ENCODE results near the gene ARHGAP22. TPM values are rescaled to one million over a fixed set of nuclear protein-coding genes. Genes with fewer than 3 reads are reported as not detected.

Gene ARHGAP22
- total RNA-seq, 1 donor from 2014 or later = 1.0 TPM

- H3K27ac ChIP-seq (ENCODE audit: low read depth, low read length) = no peak overlapping the region
- H3K36me3 ChIP-seq (ENCODE audit: control insufficient read depth in 3 of 3, insufficient read depth in 3 of 3, low read length in 3 of 3) = no peaks in the 10 kb centered on the region
- H3K4me3 ChIP-seq (ENCODE audit: low read length in 3 of 3) = no peak overlapping the region
- peaks cover 4 to 13% (median 9%) of the 10 kb centered on the region in 3 donors for H3K4me1 ChIP-seq (ENCODE audit: control insufficient read depth in 3 of 3, insufficient read depth in 3 of 3, low read length in 3 of 3)
- peaks cover 0 to 6% (median 0%) of the 10 kb centered on the region in 3 donors for H3K9me3 ChIP-seq (ENCODE audit: control insufficient read depth in 3 of 3, low read length in 3 of 3)
- H3K9ac ChIP-seq (ENCODE audit: low read depth in 1 of 3, low read length in 3 of 3) = no peak overlapping the region
- H3K27me3 ChIP-seq (ENCODE audit: control insufficient read depth in 3 of 3, insufficient read depth in 3 of 3, low read length in 3 of 3) = peaks cover 3 to 29% (median 19%) of the 10 kb centered on the region in 3 donors
Measured at GRCh38 chr10:48518986-48519385, 85.9 kb downstream of the ARHGAP22 start.

GRCh38 chr10:48517911-48518811, 86.7 kb downstream of the ARHGAP22 start:
- Histone ChIP-seq H3K9me3 (ENCODE audit: control insufficient read depth in 3 of 3, low read length in 3 of 3) (peaks cover 0 to 6% (median 0%) of the 10 kb centered on the region in 3 donors), H3K4me3 (ENCODE audit: low read length in 3 of 3) (no peak overlapping the region), H3K27ac (ENCODE audit: low read depth, low read length) (no peak overlapping the region), H3K36me3 (ENCODE audit: control insufficient read depth in 3 of 3, insufficient read depth in 3 of 3, low read length in 3 of 3) (no peaks in the 10 kb centered on the region), H3K4me1 (ENCODE audit: control insufficient read depth in 3 of 3, insufficient read depth in 3 of 3, low read length in 3 of 3) (peaks cover 3 to 10% (median 4%) of the 10 kb centered on the region in 3 donors), H3K27me3 (ENCODE audit: control insufficient read depth in 3 of 3, insufficient read depth in 3 of 3, low read length in 3 of 3) (peaks cover 3 to 25% (median 16%) of the 10 kb centered on the region in 3 donors), H3K9ac (ENCODE audit: low read depth in 1 of 3, low read length in 3 of 3) (no peak overlapping the region)

- peaks cover 0 to 6% (median 4%) of the 10 kb centered on the region in 3 donors for H3K4me1 ChIP-seq (ENCODE audit: control insufficient read depth in 3 of 3, insufficient read depth in 3 of 3, low read length in 3 of 3)
- H3K9me3 ChIP-seq (ENCODE audit: control insufficient read depth in 3 of 3, low read length in 3 of 3) = peaks cover 0 to 6% (median 0%) of the 10 kb centered on the region in 3 donors
- H3K27ac ChIP-seq (ENCODE audit: low read depth, low read length) = no peak overlapping the region
- H3K9ac ChIP-seq (ENCODE audit: low read depth in 1 of 3, low read length in 3 of 3) = no peak overlapping the region
- H3K4me3 ChIP-seq (ENCODE audit: low read length in 3 of 3) = no peak overlapping the region
- no peaks in the 10 kb centered on the region for H3K36me3 ChIP-seq (ENCODE audit: control insufficient read depth in 3 of 3, insufficient read depth in 3 of 3, low read length in 3 of 3)
- H3K27me3 ChIP-seq (ENCODE audit: control insufficient read depth in 3 of 3, insufficient read depth in 3 of 3, low read length in 3 of 3) = peaks cover 2 to 18% (median 12%) of the 10 kb centered on the region in 3 donors
Measured at GRCh38 chr10:48517482-48517881, 87.4 kb downstream of the ARHGAP22 start.

- no peak overlapping the region for H3K4me3 ChIP-seq (ENCODE audit: low read length in 3 of 3)
- no peak overlapping the region for H3K9ac ChIP-seq (ENCODE audit: low read depth in 1 of 3, low read length in 3 of 3)
- no peak overlapping the region for H3K27ac ChIP-seq (ENCODE audit: low read depth, low read length)
- H3K36me3 ChIP-seq (ENCODE audit: control insufficient read depth in 3 of 3, insufficient read depth in 3 of 3, low read length in 3 of 3) = no peaks in the 10 kb centered on the region
- H3K27me3 ChIP-seq (ENCODE audit: control insufficient read depth in 3 of 3, insufficient read depth in 3 of 3, low read length in 3 of 3) = peaks cover 0 to 13% (median 7%) of the 10 kb centered on the region in 3 donors
- peaks cover 0 to 6% (median 0%) of the 10 kb centered on the region in 3 donors for H3K9me3 ChIP-seq (ENCODE audit: control insufficient read depth in 3 of 3, low read length in 3 of 3)
- H3K4me1 ChIP-seq (ENCODE audit: control insufficient read depth in 3 of 3, insufficient read depth in 3 of 3, low read length in 3 of 3) = peaks cover 0 to 6% (median 4%) of the 10 kb centered on the region in 3 donors
Measured at GRCh38 chr10:48516911-48517310, 88.0 kb downstream of the ARHGAP22 start.

GRCh38 chr10:48514916-48515315, 90.0 kb downstream of the ARHGAP22 start:
- Histone ChIP-seq H3K36me3 (ENCODE audit: control insufficient read depth in 3 of 3, insufficient read depth in 3 of 3, low read length in 3 of 3) (no peaks in the 10 kb centered on the region), H3K4me1 (ENCODE audit: control insufficient read depth in 3 of 3, insufficient read depth in 3 of 3, low read length in 3 of 3) (peaks cover 0 to 6% (median 4%) of the 10 kb centered on the region in 3 donors), H3K9ac (ENCODE audit: low read depth in 1 of 3, low read length in 3 of 3) (no peak overlapping the region), H3K4me3 (ENCODE audit: low read length in 3 of 3) (no peak overlapping the region), H3K27ac (ENCODE audit: low read depth, low read length) (no peak overlapping the region), H3K27me3 (ENCODE audit: control insufficient read depth in 3 of 3, insufficient read depth in 3 of 3, low read length in 3 of 3) (no peaks in the 10 kb centered on the region), H3K9me3 (ENCODE audit: control insufficient read depth in 3 of 3, low read length in 3 of 3) (peaks cover 0 to 6% (median 0%) of the 10 kb centered on the region in 3 donors)

GRCh38 chr10:48514255-48514654, 90.6 kb downstream of the ARHGAP22 start:
- Histone ChIP-seq H3K36me3 (ENCODE audit: control insufficient read depth in 3 of 3, insufficient read depth in 3 of 3, low read length in 3 of 3) (no peaks in the 10 kb centered on the region), H3K4me3 (ENCODE audit: low read length in 3 of 3) (no peak overlapping the region)

GRCh38 chr10:48512861-48513260, 92.0 kb downstream of the ARHGAP22 start:
- Histone ChIP-seq H3K4me1 (ENCODE audit: control insufficient read depth in 3 of 3, insufficient read depth in 3 of 3, low read length in 3 of 3) (peaks cover 6 to 13% (median 7%) of the 10 kb centered on the region in 3 donors), H3K4me3 (ENCODE audit: low read length in 3 of 3) (no peak overlapping the region), H3K27me3 (ENCODE audit: control insufficient read depth in 3 of 3, insufficient read depth in 3 of 3, low read length in 3 of 3) (no peaks in the 10 kb centered on the region), H3K27ac (ENCODE audit: low read depth, low read length) (no peak overlapping the region), H3K36me3 (ENCODE audit: control insufficient read depth in 3 of 3, insufficient read depth in 3 of 3, low read length in 3 of 3) (no peaks in the 10 kb centered on the region), H3K9me3 (ENCODE audit: control insufficient read depth in 3 of 3, low read length in 3 of 3) (peaks cover 0 to 6% (median 0%) of the 10 kb centered on the region in 3 donors), H3K9ac (ENCODE audit: low read depth in 1 of 3, low read length in 3 of 3) (no peak overlapping the region)

More at GRCh38 chr10:48514255-48514654, 90.6 kb downstream of the ARHGAP22 start:
- Histone ChIP-seq H3K9me3 (ENCODE audit: control insufficient read depth in 3 of 3, low read length in 3 of 3) (peaks cover 0 to 6% (median 0%) of the 10 kb centered on the region in 3 donors), H3K27ac (ENCODE audit: low read depth, low read length) (no peak overlapping the region), H3K4me1 (ENCODE audit: control insufficient read depth in 3 of 3, insufficient read depth in 3 of 3, low read length in 3 of 3) (peaks cover 3 to 6% (median 3%) of the 10 kb centered on the region in 3 donors), H3K9ac (ENCODE audit: low read depth in 1 of 3, low read length in 3 of 3) (no peak overlapping the region), H3K27me3 (ENCODE audit: control insufficient read depth in 3 of 3, insufficient read depth in 3 of 3, low read length in 3 of 3) (no peaks in the 10 kb centered on the region)

- Histone ChIP-seq H3K4me3 (ENCODE audit: low read length in 3 of 3) (no peak overlapping the region), H3K27ac (ENCODE audit: low read depth, low read length) (no peak overlapping the region), H3K27me3 (ENCODE audit: control insufficient read depth in 3 of 3, insufficient read depth in 3 of 3, low read length in 3 of 3) (no peaks in the 10 kb centered on the region), H3K9ac (ENCODE audit: low read depth in 1 of 3, low read length in 3 of 3) (no peak overlapping the region), H3K9me3 (ENCODE audit: control insufficient read depth in 3 of 3, low read length in 3 of 3) (peaks cover 0 to 6% (median 0%) of the 10 kb centered on the region in 3 donors), H3K36me3 (ENCODE audit: control insufficient read depth in 3 of 3, insufficient read depth in 3 of 3, low read length in 3 of 3) (no peaks in the 10 kb centered on the region), H3K4me1 (ENCODE audit: control insufficient read depth in 3 of 3, insufficient read depth in 3 of 3, low read length in 3 of 3) (peaks cover 6 to 13% (median 7%) of the 10 kb centered on the region in 3 donors)
Measured at GRCh38 chr10:48511875-48512231, 93.0 kb downstream of the ARHGAP22 start.

- peaks cover 0 to 6% (median 0%) of the 10 kb centered on the region in 3 donors for H3K9me3 ChIP-seq (ENCODE audit: control insufficient read depth in 3 of 3, low read length in 3 of 3)
- no peak overlapping the region for H3K4me3 ChIP-seq (ENCODE audit: low read length in 3 of 3)
- H3K27ac ChIP-seq (ENCODE audit: low read depth, low read length) = no peak overlapping the region
- H3K4me1 ChIP-seq (ENCODE audit: control insufficient read depth in 3 of 3, insufficient read depth in 3 of 3, low read length in 3 of 3) = peaks cover 6 to 13% (median 7%) of the 10 kb centered on the region in 3 donors
- H3K27me3 ChIP-seq (ENCODE audit: control insufficient read depth in 3 of 3, insufficient read depth in 3 of 3, low read length in 3 of 3) = no peaks in the 10 kb centered on the region
- H3K36me3 ChIP-seq (ENCODE audit: control insufficient read depth in 3 of 3, insufficient read depth in 3 of 3, low read length in 3 of 3) = no peaks in the 10 kb centered on the region
- no peak overlapping the region for H3K9ac ChIP-seq (ENCODE audit: low read depth in 1 of 3, low read length in 3 of 3)
Measured at GRCh38 chr10:48511066-48511874, 93.6 kb downstream of the ARHGAP22 start.
